Colonic mucosa (tissue), 4 donors: ENCODE data around the gene SLC15A5. TPM values are rescaled to one million over a fixed set of nuclear protein-coding genes. Genes with fewer than 3 reads are reported as not detected.

Source experiments
- DNase-seq: peaks from one replicate; pipeline ENCODE4 v3.0.0-alpha.2; 2020
- H3K27ac ChIP-seq: fragments of 200-600 bp; one replicate; pipeline ENCODE4 v1.8.0; 2021
- H3K27me3 ChIP-seq: fragments of 200-600 bp; one replicate; pipeline ENCODE4 v1.8.0; 2021
- H3K36me3 ChIP-seq: fragments of 200-600 bp; one replicate; pipeline ENCODE4 v1.8.0; 2021
- H3K4me1 ChIP-seq: fragments of 200-600 bp; one replicate; pipeline ENCODE4 v1.8.0; 2021; ENCODE audit warnings: mild to moderate bottlenecking
- H3K4me3 ChIP-seq: fragments of 200-600 bp; one replicate; pipeline ENCODE4 v1.8.0; 2021
- H3K9ac ChIP-seq, 2 donors: one replicate each; pipeline ENCODE4 v1.7.0; 2013; ENCODE audit warnings: control low read depth in 2 of 2, low read depth in 2 of 2, low read length in 2 of 2
- H3K9me3 ChIP-seq: fragments of 200-600 bp; one replicate; pipeline ENCODE4 v1.8.0; 2021
- intact Hi-C: fragments of 100-400 bp; cut with DNase I; formaldehyde crosslinking; loops from one replicate; pipeline ENCODE4 v1.14.1; 2022
- total RNA-seq, 2 donors: library from RNA; stranded (reverse); fragmentation: NEBNext Ultra II Directional in 1 of 2; extraction: Animal tissue kit (Norgen Biotek cat#: 25700) in 1 of 2; gene quantifications; one replicate each; pipeline ENCODE4 v1.2.1, GENCODE V29; 2021
- TF ChIP-seq, protein P1 (sequence below): fragments of 200-600 bp; IDR thresholded peaks from one replicate; pipeline ENCODE4 v1.8.0; 2022; ENCODE audit warnings: antibody characterized with exemption, mild to moderate bottlenecking
- donor health status: healthy.
- donor health status: DM: no; HTN: no; CAD: no.
- donor health status: DM: no; HTN: no; CAD: no.

The SLC15A5 gene
- total RNA-seq, 2 donors from 2014 or later: not detected

DNA sequence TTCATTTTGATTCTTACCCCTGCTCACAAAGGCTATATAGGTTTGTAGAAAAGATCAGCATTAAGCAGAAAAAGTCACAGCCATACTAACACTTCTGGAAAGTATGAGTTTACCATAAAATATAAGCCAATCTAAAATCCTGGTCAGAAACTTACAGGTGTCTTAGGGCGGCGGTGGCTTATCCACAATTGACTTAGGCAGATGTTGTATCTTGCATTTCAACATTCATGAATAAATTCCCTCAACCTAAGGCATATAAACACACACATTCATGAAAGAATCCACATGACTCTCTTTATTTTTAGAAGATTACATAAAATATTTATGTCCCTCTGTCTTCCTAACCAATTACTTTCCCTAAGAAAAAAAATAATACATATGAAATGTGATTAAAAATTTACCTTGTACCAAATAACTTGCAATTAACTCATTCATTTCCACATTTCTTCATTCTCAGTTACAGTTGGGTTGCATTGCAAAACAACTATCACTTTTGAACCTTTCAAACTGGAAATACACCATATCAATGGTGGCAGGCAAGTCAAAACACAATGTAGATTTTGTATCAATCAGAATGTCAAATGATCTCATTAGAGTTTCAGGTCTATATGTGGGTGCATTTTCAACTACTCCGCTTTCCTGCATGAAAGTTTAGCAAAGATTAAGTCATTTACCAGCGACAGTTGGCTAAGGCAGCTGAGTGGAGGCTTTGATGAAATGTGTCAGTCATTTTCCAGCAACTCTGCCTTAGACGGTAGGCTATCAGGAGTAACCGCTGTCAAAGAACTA lies 124.4 kb downstream of the SLC15A5 start:
- Histone ChIP-seq H3K9me3 (no peaks in the 10 kb centered on the region), H3K27ac (no peak overlapping the region), H3K9ac (no peak overlapping the region), H3K36me3 (no peaks in the 10 kb centered on the region), H3K27me3 (no peaks in the 10 kb centered on the region), H3K4me1 (no peaks in the 10 kb centered on the region), H3K4me3 (no peak overlapping the region)
- intact Hi-C loops: no loop called here
- DNase-seq: no peak
- TF ChIP-seq, protein P1, sequence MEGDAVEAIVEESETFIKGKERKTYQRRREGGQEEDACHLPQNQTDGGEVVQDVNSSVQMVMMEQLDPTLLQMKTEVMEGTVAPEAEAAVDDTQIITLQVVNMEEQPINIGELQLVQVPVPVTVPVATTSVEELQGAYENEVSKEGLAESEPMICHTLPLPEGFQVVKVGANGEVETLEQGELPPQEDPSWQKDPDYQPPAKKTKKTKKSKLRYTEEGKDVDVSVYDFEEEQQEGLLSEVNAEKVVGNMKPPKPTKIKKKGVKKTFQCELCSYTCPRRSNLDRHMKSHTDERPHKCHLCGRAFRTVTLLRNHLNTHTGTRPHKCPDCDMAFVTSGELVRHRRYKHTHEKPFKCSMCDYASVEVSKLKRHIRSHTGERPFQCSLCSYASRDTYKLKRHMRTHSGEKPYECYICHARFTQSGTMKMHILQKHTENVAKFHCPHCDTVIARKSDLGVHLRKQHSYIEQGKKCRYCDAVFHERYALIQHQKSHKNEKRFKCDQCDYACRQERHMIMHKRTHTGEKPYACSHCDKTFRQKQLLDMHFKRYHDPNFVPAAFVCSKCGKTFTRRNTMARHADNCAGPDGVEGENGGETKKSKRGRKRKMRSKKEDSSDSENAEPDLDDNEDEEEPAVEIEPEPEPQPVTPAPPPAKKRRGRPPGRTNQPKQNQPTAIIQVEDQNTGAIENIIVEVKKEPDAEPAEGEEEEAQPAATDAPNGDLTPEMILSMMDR: no peak

DNA sequence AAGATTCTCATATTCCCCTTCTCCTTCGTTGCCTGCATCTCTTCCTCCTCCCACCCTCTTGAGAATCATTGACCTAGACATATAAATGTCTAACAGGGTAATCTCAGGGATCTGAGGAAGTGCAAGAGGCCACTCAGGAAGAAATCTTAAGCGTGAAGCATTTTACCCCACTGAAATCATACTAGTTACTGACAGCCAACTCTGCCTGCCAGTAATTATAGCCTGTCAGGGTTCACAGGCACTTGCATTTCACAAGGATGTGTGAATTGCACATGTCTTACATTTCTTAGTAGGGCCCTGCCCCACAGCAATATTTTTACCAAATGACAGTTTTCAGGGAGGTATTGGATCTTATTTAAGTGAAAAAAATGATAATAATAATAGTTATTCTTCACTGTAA lies 127.2 kb downstream of the SLC15A5 start:
- no peaks in the 10 kb centered on the region for H3K27me3 ChIP-seq
- intact Hi-C loops: no loop called here
- TF ChIP-seq, protein P1: no peak
- no peak overlapping the region for H3K4me3 ChIP-seq
- no peaks in the 10 kb centered on the region for H3K9me3 ChIP-seq
- no peaks in the 10 kb centered on the region for H3K36me3 ChIP-seq
- no peaks in the 10 kb centered on the region for H3K4me1 ChIP-seq
- DNase-seq: no peak
- H3K27ac ChIP-seq: no peak overlapping the region
- no peak overlapping the region for H3K9ac ChIP-seq

DNA sequence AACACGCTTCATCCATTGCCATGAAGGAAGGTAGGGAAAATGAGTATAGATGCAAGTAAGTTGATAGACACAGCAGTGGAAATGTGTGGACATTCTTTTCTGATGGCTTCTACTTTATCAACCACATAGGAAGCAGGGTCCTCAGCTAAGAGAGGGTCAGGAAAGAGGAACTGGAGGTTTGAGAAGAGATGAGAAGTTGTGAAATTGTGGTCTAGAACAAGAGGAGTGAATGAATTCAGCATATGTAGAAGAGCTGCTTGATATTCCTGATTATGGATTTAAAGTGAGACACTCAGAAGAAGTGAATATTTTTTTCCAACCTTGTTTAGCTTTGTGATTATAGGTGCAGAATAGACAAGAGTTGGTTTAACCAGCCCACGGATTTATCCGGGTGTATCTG lies 128.5 kb downstream of the SLC15A5 start:
- Histone ChIP-seq H3K27me3 (no peaks in the 10 kb centered on the region), H3K9ac (no peak overlapping the region), H3K4me3 (no peak overlapping the region), H3K9me3 (no peaks in the 10 kb centered on the region), H3K4me1 (no peaks in the 10 kb centered on the region), H3K27ac (no peak overlapping the region), H3K36me3 (no peaks in the 10 kb centered on the region)
- intact Hi-C loops: no loop called here
- DNase-seq: no peak
- TF ChIP-seq, protein P1: no peak

Other genes with a start within 250 kb of the SLC15A5 start
- gene MGST1, start 70.0 kb upstream of the SLC15A5 start, total RNA-seq: 100 to 1,000 TPM; 339 to 555 TPM